DOHH2 (cell line): ENCODE data around the gene MCU.

Source experiments
- H3F3A ChIP-seq: fragments of 200-600 bp; sonication (generic), shearing (Covaris generic); 2 replicates; pipeline ENCODE4 v1.6.0; 2016; ENCODE audit warnings: antibody characterized with exemption, mild to moderate bottlenecking; ENCODE audit not compliant: control insufficient read depth, insufficient read depth
- H3K27ac ChIP-seq: fragments of 200-600 bp; sonication (generic); 2 replicates; pipeline ENCODE4 v1.5.1; 2014; ENCODE audit warnings: low read depth, mild to moderate bottlenecking, low read length, moderate library complexity
- H3K27me3 ChIP-seq: fragments of 200-600 bp; sonication (generic); 2 replicates; pipeline ENCODE4 v1.6.1; 2014; ENCODE audit warnings: mild to moderate bottlenecking, low read length, mixed read lengths; ENCODE audit not compliant: control insufficient read depth
- H3K36me3 ChIP-seq: fragments of 200-600 bp; sonication (generic); 2 replicates; pipeline ENCODE4 v1.6.1; 2014; ENCODE audit warnings: mild to moderate bottlenecking, low read length, moderate library complexity, mixed read lengths; ENCODE audit not compliant: control insufficient read depth
- H3K4me1 ChIP-seq: fragments of 200-600 bp; sonication (generic); 2 replicates; pipeline ENCODE4 v1.6.1; 2014; ENCODE audit warnings: mild to moderate bottlenecking, low read length, mixed read lengths; ENCODE audit not compliant: control insufficient read depth
- H3K4me2 ChIP-seq: fragments of 200-600 bp; sonication (generic); 2 replicates; pipeline ENCODE4 v1.6.0; 2014; ENCODE audit warnings: mild to moderate bottlenecking, low read length, moderate library complexity
- H3K4me3 ChIP-seq: fragments of 200-600 bp; sonication (generic); 2 replicates; pipeline ENCODE4 v1.5.1; 2014; ENCODE audit warnings: mild to moderate bottlenecking, low read length, mixed read lengths
- H3K79me2 ChIP-seq: fragments of 200-600 bp; sonication (generic); 2 replicates; pipeline ENCODE4 v1.6.1; 2014; ENCODE audit warnings: mild to moderate bottlenecking, low read length, mixed read lengths; ENCODE audit not compliant: control insufficient read depth
- H3K9me2 ChIP-seq: fragments of 200-600 bp; sonication (generic); replicated peaks from 2 replicates; pipeline ENCODE4 v1.6.1; 2014; ENCODE audit warnings: mild to moderate bottlenecking, low read length, mixed read lengths; ENCODE audit not compliant: control insufficient read depth
- H3K9me3 ChIP-seq: fragments of 200-600 bp; sonication (generic); 2 replicates; pipeline ENCODE4 v1.6.1; 2014; ENCODE audit warnings: antibody characterized with exemption, low read length, mixed read lengths; ENCODE audit not compliant: control insufficient read depth, insufficient read depth
- H4K20me1 ChIP-seq: fragments of 200-600 bp; sonication (generic); 2 replicates; pipeline ENCODE4 v1.6.0; 2014; ENCODE audit warnings: low read depth, mild to moderate bottlenecking, antibody characterized with exemption, low read length, moderate library complexity; ENCODE audit not compliant: control insufficient read depth, insufficient read depth
- EZH2phosphoT487 ChIP-seq: fragments of 200-600 bp; sonication (generic); IDR thresholded peaks from 2 replicates; pipeline ENCODE4 v1.6.1; 2017; ENCODE audit warnings: borderline replicate concordance, mild to moderate bottlenecking, antibody characterized with exemption, low read length, moderate library complexity, mixed read lengths
- TF ChIP-seq, protein P1 (sequence below): fragments of 200-600 bp; sonication (generic); IDR thresholded peaks from one replicate; pipeline ENCODE4 v1.5.1; 2014; ENCODE audit warnings: antibody characterized with exemption, mild to moderate bottlenecking, low read depth, low read length; ENCODE audit not compliant: poor library complexity, severe bottlenecking

Gene MCU

DNA sequence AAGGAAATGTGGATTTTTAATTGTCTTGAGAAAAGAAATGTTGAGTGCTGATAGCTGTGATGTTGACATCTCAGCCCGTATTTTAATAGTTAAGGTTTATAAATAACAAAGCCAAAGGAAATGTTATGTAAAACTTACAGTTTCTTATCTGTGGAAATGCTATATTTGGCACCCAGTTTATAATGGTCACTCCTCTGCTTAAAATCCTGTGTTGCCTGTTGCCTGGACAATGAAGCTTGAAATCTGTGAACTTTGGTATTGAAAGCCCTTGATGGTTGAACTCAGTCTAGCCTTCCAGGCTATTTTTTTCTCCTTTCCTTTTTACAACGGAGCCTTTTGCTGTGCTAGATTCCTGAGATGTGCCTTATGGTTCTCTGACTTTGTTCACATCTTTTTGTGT lies 46.5 kb downstream of the MCU start:
- TF ChIP-seq EZH2phosphoT487 = no peak
- TF ChIP-seq, protein P1, sequence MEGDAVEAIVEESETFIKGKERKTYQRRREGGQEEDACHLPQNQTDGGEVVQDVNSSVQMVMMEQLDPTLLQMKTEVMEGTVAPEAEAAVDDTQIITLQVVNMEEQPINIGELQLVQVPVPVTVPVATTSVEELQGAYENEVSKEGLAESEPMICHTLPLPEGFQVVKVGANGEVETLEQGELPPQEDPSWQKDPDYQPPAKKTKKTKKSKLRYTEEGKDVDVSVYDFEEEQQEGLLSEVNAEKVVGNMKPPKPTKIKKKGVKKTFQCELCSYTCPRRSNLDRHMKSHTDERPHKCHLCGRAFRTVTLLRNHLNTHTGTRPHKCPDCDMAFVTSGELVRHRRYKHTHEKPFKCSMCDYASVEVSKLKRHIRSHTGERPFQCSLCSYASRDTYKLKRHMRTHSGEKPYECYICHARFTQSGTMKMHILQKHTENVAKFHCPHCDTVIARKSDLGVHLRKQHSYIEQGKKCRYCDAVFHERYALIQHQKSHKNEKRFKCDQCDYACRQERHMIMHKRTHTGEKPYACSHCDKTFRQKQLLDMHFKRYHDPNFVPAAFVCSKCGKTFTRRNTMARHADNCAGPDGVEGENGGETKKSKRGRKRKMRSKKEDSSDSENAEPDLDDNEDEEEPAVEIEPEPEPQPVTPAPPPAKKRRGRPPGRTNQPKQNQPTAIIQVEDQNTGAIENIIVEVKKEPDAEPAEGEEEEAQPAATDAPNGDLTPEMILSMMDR = no peak
- Histone ChIP-seq H3K27ac (no peak overlapping the region), H3F3A (no peaks in the 10 kb centered on the region), H3K79me2 (peaks cover 2% of the 10 kb centered on the region; the same call in 1 of the 2 replicates), H3K4me3 (no peak overlapping the region), H4K20me1 (0 out of 2 replicates have a peak, but pooled peaks cover 5% of the 10 kb centered on the region), H3K36me3 (no peaks in the 10 kb centered on the region), H3K9me2 (no peaks in the 10 kb centered on the region), H3K4me1 (peaks cover 19% of the 10 kb centered on the region), H3K27me3 (no peaks in the 10 kb centered on the region), H3K9me3 (no peaks in the 10 kb centered on the region), H3K4me2 (peak overlapping the region; percentile 1; the same call in 1 of the 2 replicates)

DNA sequence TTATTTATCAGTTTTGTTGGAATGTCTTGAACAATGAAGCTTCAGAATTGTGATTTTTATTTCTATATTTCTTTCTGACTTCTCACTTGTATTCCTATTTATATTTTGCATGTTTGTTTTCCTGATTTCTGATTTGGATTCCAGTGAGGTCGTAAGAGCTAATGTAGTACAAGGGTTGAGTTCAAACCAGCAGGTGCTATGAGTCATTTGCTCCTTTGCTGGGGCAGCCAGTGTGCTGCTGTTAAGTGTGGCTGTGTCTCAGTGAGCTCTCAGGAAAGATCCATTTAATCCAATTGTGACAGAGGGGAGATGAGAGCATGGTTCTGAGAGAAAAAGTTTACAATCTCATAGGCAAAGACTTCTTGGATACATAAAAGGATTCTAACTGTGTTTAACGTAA lies 48.6 kb downstream of the MCU start:
- no peak overlapping the region for H3K4me2 ChIP-seq
- peaks cover 19% of the 10 kb centered on the region for H3K4me1 ChIP-seq
- H3K9me2 ChIP-seq = no peaks in the 10 kb centered on the region
- H3F3A ChIP-seq = no peaks in the 10 kb centered on the region
- H3K36me3 ChIP-seq = no peaks in the 10 kb centered on the region
- H3K79me2 ChIP-seq = peaks cover 2% of the 10 kb centered on the region; the same call in 1 of the 2 replicates
- no peak overlapping the region for H3K27ac ChIP-seq
- TF ChIP-seq, protein P1 = no peak
- no peak for TF ChIP-seq EZH2phosphoT487
- H3K27me3 ChIP-seq = no peaks in the 10 kb centered on the region
- H4K20me1 ChIP-seq = 0 out of 2 replicates have a peak, but pooled peaks cover 2% of the 10 kb centered on the region
- no peaks in the 10 kb centered on the region for H3K9me3 ChIP-seq
- H3K4me3 ChIP-seq = no peak overlapping the region

DNA sequence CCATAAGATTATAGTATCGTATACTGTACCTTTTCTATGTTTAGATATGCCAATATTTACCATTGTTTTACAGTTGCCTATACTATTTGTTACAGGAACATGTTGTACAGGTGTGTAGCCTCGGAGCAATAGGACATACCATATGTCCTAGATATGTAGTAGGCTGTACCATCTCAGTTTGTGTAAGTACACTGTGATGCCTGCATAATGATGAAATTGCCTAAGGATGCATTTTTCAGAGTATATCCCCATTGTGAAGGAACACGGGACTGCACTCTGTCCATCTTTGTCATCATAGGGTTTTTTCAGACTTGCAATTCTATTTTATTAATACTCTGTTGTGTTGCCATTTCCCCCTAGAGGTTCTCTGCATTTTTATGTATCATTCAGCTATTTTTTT lies 50.1 kb downstream of the MCU start:
- H3K36me3 ChIP-seq = no peaks in the 10 kb centered on the region
- H3K9me3 ChIP-seq = no peaks in the 10 kb centered on the region
- H3K79me2 ChIP-seq = peaks cover 2% of the 10 kb centered on the region; the same call in 1 of the 2 replicates
- H3K27me3 ChIP-seq = no peaks in the 10 kb centered on the region
- no peaks in the 10 kb centered on the region for H3F3A ChIP-seq
- no peak overlapping the region for H3K4me3 ChIP-seq
- 0 out of 2 replicates have a peak, but pooled peaks cover 2% of the 10 kb centered on the region for H4K20me1 ChIP-seq
- no peak overlapping the region for H3K4me2 ChIP-seq
- TF ChIP-seq, protein P1 = no peak
- TF ChIP-seq EZH2phosphoT487 = no peak
- H3K9me2 ChIP-seq = no peaks in the 10 kb centered on the region
- peaks cover 15% of the 10 kb centered on the region for H3K4me1 ChIP-seq
- no peak overlapping the region for H3K27ac ChIP-seq

DNA sequence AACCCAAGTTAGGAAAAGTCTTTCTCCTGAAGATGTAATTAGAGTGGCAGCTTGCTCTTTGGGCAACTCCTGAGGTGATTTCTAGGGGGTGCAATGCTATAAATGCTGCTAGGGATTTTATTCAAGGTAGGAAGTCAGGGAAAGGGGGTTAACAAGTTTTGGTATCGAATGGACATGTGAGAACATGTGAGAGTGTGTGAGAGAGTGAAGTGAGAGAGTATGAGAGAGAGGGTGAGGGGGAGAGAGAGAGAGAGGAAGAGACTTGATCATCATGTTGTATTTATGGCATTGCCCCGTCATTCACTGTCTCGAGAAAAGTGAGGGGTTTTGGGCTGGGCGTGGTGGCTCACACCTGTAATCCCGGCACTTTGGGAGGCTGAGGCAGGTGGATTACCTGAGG lies 50.9 kb downstream of the MCU start:
- TF ChIP-seq, protein P1 = no peak
- TF ChIP-seq EZH2phosphoT487 = no peak
- no peak overlapping the region for H3K4me3 ChIP-seq
- peaks cover under 1% of the 10 kb centered on the region; the same call in 1 of the 2 replicates for H3K79me2 ChIP-seq

More for the DNA sequence above, 50.9 kb downstream of the MCU start:
- no peaks in the 10 kb centered on the region for H3F3A ChIP-seq
- no peak overlapping the region for H3K27ac ChIP-seq
- H3K27me3 ChIP-seq = no peaks in the 10 kb centered on the region
- peaks cover 9% of the 10 kb centered on the region for H3K4me1 ChIP-seq
- H4K20me1 ChIP-seq = 0 out of 2 replicates have a peak, but pooled peaks cover 2% of the 10 kb centered on the region
- H3K9me2 ChIP-seq = no peaks in the 10 kb centered on the region
- no peaks in the 10 kb centered on the region for H3K36me3 ChIP-seq
- H3K9me3 ChIP-seq = no peaks in the 10 kb centered on the region
- H3K4me2 ChIP-seq = no peak overlapping the region
